PFSK-1 (cell line): ENCODE results near the gene BABAM2.

Experiments used
- POLR2AphosphoS5 ChIP-seq: IDR thresholded peaks from 2 replicates; pipeline ENCODE4 v1.6.1; 2012; ENCODE audit warnings: low read depth, mild to moderate bottlenecking, control low read depth, low read length, moderate library complexity
- REST ChIP-seq, 2 experiments: IDR thresholded peaks; 2 replicates each; pipeline versions ENCODE4 v1.6.1 to v1.8.0; 2011 to 2012; ENCODE audit warnings: low read depth in 2 of 2, low read length in 2 of 2, control low read depth in 1 of 2, inconsistent platforms in 1 of 2, mild to moderate bottlenecking in 1 of 2, moderate library complexity in 1 of 2; ENCODE audit not compliant: insufficient read depth in 1 of 2
- TAF1 ChIP-seq: IDR thresholded peaks from 2 replicates; pipeline ENCODE4 v1.6.1; 2012; ENCODE audit warnings: low read length, control low read depth, borderline replicate concordance; ENCODE audit not compliant: insufficient read depth

GRCh38 chr2:28305202-28305601 is 414.7 kb downstream of the BABAM2 start:
- no peak for TF ChIP-seq POLR2AphosphoS5
- TF ChIP-seq TAF1 = no peak
- TF ChIP-seq REST (IDR thresholded peaks at IDR 0.05; ENCODE audit: insufficient read depth in 1 of 2, low read depth in 2 of 2, low read length in 2 of 2) = no peak
